NB4 (cell line): ENCODE measurements around the gene CREBBP.
A peak's percentile ranks its signal among the peaks of the same experiment; 100 is the strongest.

Experiments used
- DNase-seq: peaks from one replicate; pipeline ENCODE4 v3.0.0; 2010; ENCODE audit warnings: low read depth
- H3K4me3 ChIP-seq: one replicate; pipeline ENCODE4 v1.5.1; 2011; ENCODE audit warnings: mild to moderate bottlenecking, low read depth, low read length, moderate library complexity
- CTCF ChIP-seq: IDR thresholded peaks from one replicate; pipeline ENCODE4 v1.5.1; 2012; ENCODE audit warnings: low read depth, low read length
- MAX ChIP-seq: IDR thresholded peaks from 2 replicates; pipeline ENCODE4 v1.6.1; 2011; ENCODE audit warnings: low read depth, low read length
- MYC ChIP-seq: IDR thresholded peaks from 2 replicates; pipeline ENCODE4 v1.6.1; 2011; ENCODE audit warnings: low read depth, low read length
- POLR2A ChIP-seq: IDR thresholded peaks from 2 replicates; pipeline ENCODE4 v1.6.1; 2011; ENCODE audit warnings: mild to moderate bottlenecking; ENCODE audit not compliant: insufficient read length; ENCODE audit errors: extremely low read depth

The CREBBP gene

GRCh38 chr16:3882531-3882930, 2.0 kb upstream of the CREBBP start:
- DNase-seq, result no peak
- H3K4me3 ChIP-seq, result no peak overlapping the region
- no peak for TF ChIP-seq MYC
- TF ChIP-seq CTCF, result no peak
- no peak for TF ChIP-seq MAX
- no peak for TF ChIP-seq POLR2A

GRCh38 chr16:3881499-3881990, 1.0 kb upstream of the CREBBP start:
- no peak overlapping the region for H3K4me3 ChIP-seq
- no peak for DNase-seq
- no peak for TF ChIP-seq POLR2A
- TF ChIP-seq CTCF, result no peak

- DNase-seq, result peak; percentile 74
- H3K4me3 ChIP-seq, result peak overlapping the region; percentile 75
- TF ChIP-seq CTCF, result no peak
- no peak for TF ChIP-seq MAX
- TF ChIP-seq MYC, result no peak; the same call in 1 of the 2 replicates
- TF ChIP-seq POLR2A, result no peak
Measured at GRCh38 chr16:3879887-3880564, 487 bp downstream of the CREBBP start.

- H3K4me3 ChIP-seq, result peak overlapping the region; percentile 75
Measured at GRCh38 chr16:3879258-3879886, 1.1 kb downstream of the CREBBP start.

GRCh38 chr16:3878610-3879009, 1.9 kb downstream of the CREBBP start:
- peak overlapping the region; percentile 75 for H3K4me3 ChIP-seq
- DNase-seq, result peak; percentile 67
- no peak for TF ChIP-seq POLR2A

More at GRCh38 chr16:3879258-3879886, 1.1 kb downstream of the CREBBP start:
- TF ChIP-seq MAX, result no peak
- no peak for TF ChIP-seq CTCF
- no peak for TF ChIP-seq MYC
- no peak for TF ChIP-seq POLR2A
- DNase-seq, result peak; percentile 39

GRCh38 chr16:3876695-3877094, 3.8 kb downstream of the CREBBP start:
- DNase-seq, result no peak
- H3K4me3 ChIP-seq, result no peak overlapping the region
- no peak for TF ChIP-seq CTCF
- no peak for TF ChIP-seq MYC
- TF ChIP-seq POLR2A, result no peak
- TF ChIP-seq MAX, result no peak
